Measurements from ENCODE around the gene S100B.

Gene S100B

GRCh38 chr21:46605767-46606426, 1.0 kb upstream of the S100B start:
- Histone ChIP-seq H3K4me3 (ENCODE audit: insufficient read depth, low read depth, low read length, poor library complexity, severe bottlenecking) (no peak overlapping the region), H3K9me3 (ENCODE audit: control insufficient read depth, low read length) (no peaks in the 10 kb centered on the region), H3K27me3 (replicated peaks; ENCODE audit: control insufficient read depth, insufficient read depth, low read length, poor library complexity, severe bottlenecking) (no peaks in the 10 kb centered on the region), H3K27ac (ENCODE audit: insufficient read depth, low read length, poor library complexity, severe bottlenecking) (no peak overlapping the region), H3K36me3 (ENCODE audit: control insufficient read depth, insufficient read depth, low read length) (no peaks in the 10 kb centered on the region), H3K4me1 (ENCODE audit: control insufficient read depth, insufficient read depth, low read length, poor library complexity, severe bottlenecking) (peaks cover 22% of the 10 kb centered on the region)
- DNase-seq, result peak in 2 of 3 donors; percentile 9 to 16

DNA sequence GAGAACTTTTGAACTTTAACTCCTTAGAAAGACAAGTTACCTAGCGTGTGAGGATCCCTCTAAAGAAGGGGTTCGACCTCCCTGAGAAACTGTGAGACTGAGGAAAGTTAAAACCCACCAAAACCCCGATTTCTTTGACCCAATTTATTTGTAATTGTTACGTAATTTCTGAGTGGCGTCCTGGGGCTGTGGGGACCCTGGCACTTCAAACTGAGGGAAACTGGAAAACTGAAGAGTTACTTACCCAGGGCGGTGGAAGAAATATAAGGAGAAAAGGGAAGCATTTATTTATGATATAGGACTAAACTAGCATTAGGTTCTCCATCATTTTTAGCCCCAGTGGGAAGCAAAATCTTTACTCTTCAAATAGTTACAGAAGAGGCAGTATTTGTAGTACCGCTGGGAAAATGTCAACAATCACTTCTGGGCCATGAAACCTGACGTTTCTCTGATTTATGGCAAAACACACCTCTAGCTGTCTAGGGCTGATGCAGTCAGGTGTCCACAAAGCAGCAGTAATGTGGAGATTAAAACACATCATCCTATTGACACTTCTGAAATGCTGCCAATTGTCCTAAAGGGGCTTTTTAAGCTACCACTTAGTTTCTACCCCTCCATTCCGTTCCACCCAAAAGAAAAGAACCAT, 430 bp downstream of the S100B start:
- Histone ChIP-seq H3K36me3 (ENCODE audit: control insufficient read depth, insufficient read depth, low read length) (no peaks in the 10 kb centered on the region), H3K27ac (ENCODE audit: insufficient read depth, low read length, poor library complexity, severe bottlenecking) (no peak overlapping the region), H3K27me3 (replicated peaks; ENCODE audit: control insufficient read depth, insufficient read depth, low read length, poor library complexity, severe bottlenecking) (no peaks in the 10 kb centered on the region), H3K9me3 (ENCODE audit: control insufficient read depth, low read length) (no peaks in the 10 kb centered on the region), H3K4me1 (ENCODE audit: control insufficient read depth, insufficient read depth, low read length, poor library complexity, severe bottlenecking) (peaks cover 22% of the 10 kb centered on the region), H3K4me3 (ENCODE audit: insufficient read depth, low read depth, low read length, poor library complexity, severe bottlenecking) (no peak overlapping the region)
- DNase-seq, result no peak

GRCh38 chr21:46603228-46603627, 1.7 kb downstream of the S100B start:
- no peak for DNase-seq
- no peaks in the 10 kb centered on the region for H3K9me3 ChIP-seq (ENCODE audit: control insufficient read depth, low read length)
- H3K4me1 ChIP-seq (ENCODE audit: control insufficient read depth, insufficient read depth, low read length, poor library complexity, severe bottlenecking), result peaks cover 22% of the 10 kb centered on the region
- H3K27me3 ChIP-seq (replicated peaks; ENCODE audit: control insufficient read depth, insufficient read depth, low read length, poor library complexity, severe bottlenecking), result no peaks in the 10 kb centered on the region
- H3K27ac ChIP-seq (ENCODE audit: insufficient read depth, low read length, poor library complexity, severe bottlenecking), result no peak overlapping the region
- H3K36me3 ChIP-seq (ENCODE audit: control insufficient read depth, insufficient read depth, low read length), result no peaks in the 10 kb centered on the region
- no peak overlapping the region for H3K4me3 ChIP-seq (ENCODE audit: insufficient read depth, low read depth, low read length, poor library complexity, severe bottlenecking)

- no peaks in the 10 kb centered on the region for H3K27me3 ChIP-seq (replicated peaks; ENCODE audit: control insufficient read depth, insufficient read depth, low read length, poor library complexity, severe bottlenecking)
Measured at GRCh38 chr21:46600978-46601377, 3.9 kb downstream of the S100B start.

DNA sequence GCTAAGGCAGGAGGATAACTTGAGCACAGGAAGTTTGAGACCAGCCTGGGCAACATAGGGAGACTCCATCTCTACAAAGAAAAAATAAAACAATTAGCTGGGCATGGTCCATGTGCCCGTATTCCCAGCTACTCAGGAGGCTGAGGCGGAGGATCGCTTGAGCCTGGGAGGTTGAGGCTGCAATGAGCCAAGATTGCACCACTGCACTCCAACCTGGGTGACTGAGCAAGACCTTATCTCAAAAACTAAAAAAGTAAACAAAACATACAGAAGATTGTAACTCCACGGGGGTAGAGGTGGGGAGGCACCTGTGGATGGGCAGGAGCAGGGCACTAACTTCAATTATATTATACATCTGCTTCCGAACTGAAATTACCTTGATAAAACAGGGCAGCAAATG, 4.6 kb downstream of the S100B start:
- H3K36me3 ChIP-seq (ENCODE audit: control insufficient read depth, insufficient read depth, low read length), result no peaks in the 10 kb centered on the region
- no peak for DNase-seq

More at GRCh38 chr21:46600978-46601377, 3.9 kb downstream of the S100B start:
- DNase-seq, result no peak
- Histone ChIP-seq H3K27ac (ENCODE audit: insufficient read depth, low read length, poor library complexity, severe bottlenecking) (no peak overlapping the region), H3K4me1 (ENCODE audit: control insufficient read depth, insufficient read depth, low read length, poor library complexity, severe bottlenecking) (peaks cover 11% of the 10 kb centered on the region), H3K9me3 (ENCODE audit: control insufficient read depth, low read length) (no peaks in the 10 kb centered on the region), H3K4me3 (ENCODE audit: insufficient read depth, low read depth, low read length, poor library complexity, severe bottlenecking) (no peak overlapping the region), H3K36me3 (ENCODE audit: control insufficient read depth, insufficient read depth, low read length) (no peaks in the 10 kb centered on the region)

GRCh38 chr21:46598581-46599572, 6.0 kb downstream of the S100B start:
- Histone ChIP-seq H3K27me3 (replicated peaks; ENCODE audit: control insufficient read depth, insufficient read depth, low read length, poor library complexity, severe bottlenecking) (no peaks in the 10 kb centered on the region), H3K27ac (ENCODE audit: insufficient read depth, low read length, poor library complexity, severe bottlenecking) (no peak overlapping the region), H3K36me3 (ENCODE audit: control insufficient read depth, insufficient read depth, low read length) (no peaks in the 10 kb centered on the region), H3K4me3 (ENCODE audit: insufficient read depth, low read depth, low read length, poor library complexity, severe bottlenecking) (no peak overlapping the region), H3K9me3 (ENCODE audit: control insufficient read depth, low read length) (no peaks in the 10 kb centered on the region), H3K4me1 (ENCODE audit: control insufficient read depth, insufficient read depth, low read length, poor library complexity, severe bottlenecking) (no peaks in the 10 kb centered on the region)
- no peak for DNase-seq

More for the DNA sequence above, 4.6 kb downstream of the S100B start:
- Histone ChIP-seq H3K27ac (ENCODE audit: insufficient read depth, low read length, poor library complexity, severe bottlenecking) (no peak overlapping the region), H3K9me3 (ENCODE audit: control insufficient read depth, low read length) (no peaks in the 10 kb centered on the region), H3K4me1 (ENCODE audit: control insufficient read depth, insufficient read depth, low read length, poor library complexity, severe bottlenecking) (peaks cover 4% of the 10 kb centered on the region), H3K4me3 (ENCODE audit: insufficient read depth, low read depth, low read length, poor library complexity, severe bottlenecking) (no peak overlapping the region), H3K27me3 (replicated peaks; ENCODE audit: control insufficient read depth, insufficient read depth, low read length, poor library complexity, severe bottlenecking) (no peaks in the 10 kb centered on the region)

- Histone ChIP-seq H3K4me3 (ENCODE audit: insufficient read depth, low read depth, low read length, poor library complexity, severe bottlenecking) (no peak overlapping the region), H3K9me3 (ENCODE audit: control insufficient read depth, low read length) (no peaks in the 10 kb centered on the region), H3K36me3 (ENCODE audit: control insufficient read depth, insufficient read depth, low read length) (no peaks in the 10 kb centered on the region), H3K27ac (ENCODE audit: insufficient read depth, low read length, poor library complexity, severe bottlenecking) (no peak overlapping the region), H3K27me3 (replicated peaks; ENCODE audit: control insufficient read depth, insufficient read depth, low read length, poor library complexity, severe bottlenecking) (no peaks in the 10 kb centered on the region), H3K4me1 (ENCODE audit: control insufficient read depth, insufficient read depth, low read length, poor library complexity, severe bottlenecking) (no peaks in the 10 kb centered on the region)
- DNase-seq, result no peak
Measured at GRCh38 chr21:46597896-46598343, 7.0 kb downstream of the S100B start.

DNA sequence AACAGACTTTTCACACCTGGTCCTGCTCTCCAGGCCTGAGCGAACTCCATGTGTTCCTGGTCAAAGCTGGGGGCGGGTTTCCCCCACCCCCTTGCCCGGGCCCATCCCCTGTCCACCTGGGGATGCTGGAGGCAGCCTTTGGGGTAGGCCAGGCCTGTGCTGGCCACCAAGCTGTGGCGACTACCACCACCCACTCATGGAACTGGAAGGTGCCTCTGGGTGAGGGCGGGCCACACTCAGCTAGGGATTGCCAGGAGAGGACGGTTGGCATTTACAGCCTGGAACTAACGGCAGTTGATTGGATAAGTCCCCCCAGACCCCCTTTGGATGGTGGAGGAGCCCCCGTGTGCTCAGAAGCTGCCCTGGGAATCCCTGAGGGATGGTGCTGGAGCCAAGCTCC, 7.9 kb downstream of the S100B start:
- Histone ChIP-seq H3K4me3 (ENCODE audit: insufficient read depth, low read depth, low read length, poor library complexity, severe bottlenecking) (no peak overlapping the region), H3K36me3 (ENCODE audit: control insufficient read depth, insufficient read depth, low read length) (no peaks in the 10 kb centered on the region), H3K4me1 (ENCODE audit: control insufficient read depth, insufficient read depth, low read length, poor library complexity, severe bottlenecking) (no peaks in the 10 kb centered on the region), H3K27ac (ENCODE audit: insufficient read depth, low read length, poor library complexity, severe bottlenecking) (no peak overlapping the region), H3K27me3 (replicated peaks; ENCODE audit: control insufficient read depth, insufficient read depth, low read length, poor library complexity, severe bottlenecking) (no peaks in the 10 kb centered on the region), H3K9me3 (ENCODE audit: control insufficient read depth, low read length) (no peaks in the 10 kb centered on the region)
- DNase-seq, result no peak

- no peaks in the 10 kb centered on the region for H3K9me3 ChIP-seq (ENCODE audit: control insufficient read depth, low read length)
- H3K4me3 ChIP-seq (ENCODE audit: insufficient read depth, low read depth, low read length, poor library complexity, severe bottlenecking), result no peak overlapping the region
Measured at GRCh38 chr21:46596201-46596600, 8.7 kb downstream of the S100B start.

More at GRCh38 chr21:46596201-46596600, 8.7 kb downstream of the S100B start:
- Histone ChIP-seq H3K27ac (ENCODE audit: insufficient read depth, low read length, poor library complexity, severe bottlenecking) (no peak overlapping the region), H3K4me1 (ENCODE audit: control insufficient read depth, insufficient read depth, low read length, poor library complexity, severe bottlenecking) (no peaks in the 10 kb centered on the region), H3K27me3 (replicated peaks; ENCODE audit: control insufficient read depth, insufficient read depth, low read length, poor library complexity, severe bottlenecking) (no peaks in the 10 kb centered on the region), H3K36me3 (ENCODE audit: control insufficient read depth, insufficient read depth, low read length) (no peaks in the 10 kb centered on the region)
- no peak for DNase-seq
